Activated naive CD4-positive, alpha-beta T cell treated with anti-CD3 and anti-CD28 coated beads, Interleukin-2, amount 50 U/mL, for 16 hours (primary cell): ENCODE measurements around the gene DLGAP1.

Experiments
- DNase-seq: peaks from one replicate; pipeline ENCODE4 v3.0.0-alpha.2; 2020

The DLGAP1 gene

GRCh38 chr18:3924455-3924854 is 530.7 kb downstream of the DLGAP1 start:
- no peak for DNase-seq

- DNase-seq: no peak
Observed at GRCh38 chr18:3923750-3924149, 531.4 kb downstream of the DLGAP1 start.

GRCh38 chr18:3921826-3922225 is 533.3 kb downstream of the DLGAP1 start:
- DNase-seq: no peak

- no peak for DNase-seq
Observed at GRCh38 chr18:3920832-3921231, 534.3 kb downstream of the DLGAP1 start.

DNA sequence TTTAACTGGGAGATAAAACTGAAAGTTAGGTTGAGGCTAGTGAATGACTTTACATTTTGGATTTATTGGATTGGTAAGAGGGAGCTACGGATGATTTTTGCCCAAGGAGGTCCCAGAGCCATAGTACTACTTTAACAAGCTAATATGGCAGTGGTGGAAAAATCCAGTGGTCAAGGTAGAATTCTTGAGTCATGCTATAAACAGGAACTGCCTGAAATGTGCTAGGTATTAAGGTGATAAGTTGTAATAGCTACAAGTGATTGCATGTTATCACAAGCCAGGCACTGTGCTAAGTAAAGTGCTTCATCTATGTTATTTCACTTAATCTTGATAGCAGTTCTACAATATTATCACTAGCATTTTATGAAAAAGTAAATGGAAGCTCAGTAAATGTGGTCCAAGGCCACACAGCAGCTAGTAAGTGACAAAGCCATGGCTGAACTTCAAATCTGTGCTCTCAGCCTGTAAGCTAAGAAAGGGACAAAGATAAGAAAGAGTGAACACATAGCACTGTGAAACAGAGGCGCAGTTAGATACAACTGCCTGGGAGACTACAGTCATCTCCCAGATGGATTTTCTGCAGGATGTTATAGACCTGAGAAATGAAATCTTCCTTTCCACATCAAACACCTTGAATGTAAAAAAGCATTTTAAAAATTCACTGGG is 535.6 kb downstream of the DLGAP1 start:
- no peak for DNase-seq

DNA sequence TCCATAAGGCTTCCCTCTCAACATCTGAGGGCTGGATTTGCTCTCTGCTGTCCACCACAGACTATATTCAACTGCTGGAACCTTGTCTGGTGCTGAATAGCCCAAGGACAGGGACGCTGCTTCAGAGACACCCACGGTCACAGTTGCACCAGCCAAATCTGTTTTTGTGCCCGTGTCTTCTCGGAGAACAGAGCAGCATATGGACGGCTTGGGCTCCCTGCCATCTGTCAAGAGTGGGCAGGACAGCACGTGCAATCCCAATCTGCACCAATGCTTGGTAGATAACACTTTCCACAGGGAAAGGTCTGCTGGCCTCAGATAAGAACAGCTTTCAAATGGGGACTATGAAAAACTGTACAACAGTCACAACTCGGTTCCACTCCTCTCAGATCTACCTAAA is 539.0 kb downstream of the DLGAP1 start:
- no peak for DNase-seq

GRCh38 chr18:3914833-3915610 is 540.1 kb downstream of the DLGAP1 start:
- DNase-seq: no peak

DNA sequence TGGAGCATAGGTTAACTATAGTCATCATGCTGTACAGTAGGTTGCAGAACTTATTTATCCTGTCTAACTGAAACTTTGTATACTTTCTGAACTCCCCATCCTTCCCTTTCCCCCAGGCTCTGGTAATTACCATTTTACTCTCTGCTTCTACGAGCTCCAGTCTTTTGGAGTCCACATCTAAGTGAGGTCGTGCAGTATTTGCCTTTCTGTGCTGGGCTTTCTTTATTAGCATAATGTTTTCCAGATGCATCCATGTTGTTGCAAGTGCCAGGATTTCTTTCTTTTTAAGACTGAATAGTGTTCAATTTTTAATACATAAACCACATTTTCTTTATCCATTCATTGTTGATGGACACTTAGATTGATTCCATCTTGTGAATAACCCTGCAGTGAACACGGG is 541.0 kb downstream of the DLGAP1 start:
- no peak for DNase-seq

DNA sequence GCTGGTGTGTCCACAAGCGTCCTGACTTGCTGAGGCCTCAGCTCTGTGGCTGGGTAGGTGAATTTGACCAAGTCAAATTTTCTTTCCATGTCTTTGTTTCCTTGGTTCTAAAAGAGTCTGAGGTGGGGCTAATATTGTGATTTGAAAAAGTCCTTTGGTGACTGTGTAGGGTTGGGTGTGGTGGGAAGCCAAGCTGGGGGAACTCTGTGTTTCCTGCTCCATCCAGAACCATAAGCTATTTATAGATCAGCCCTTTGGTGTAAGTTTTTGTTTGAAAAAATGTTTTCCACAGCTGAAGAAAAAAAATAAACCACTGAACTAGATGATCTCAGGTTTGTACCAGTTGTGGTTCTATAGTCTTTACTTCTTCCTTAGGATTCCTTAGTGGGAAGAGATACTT is 542.4 kb downstream of the DLGAP1 start:
- DNase-seq: no peak

GRCh38 chr18:3911413-3911812 is 543.7 kb downstream of the DLGAP1 start:
- DNase-seq: no peak

GRCh38 chr18:3910512-3910911 is 544.6 kb downstream of the DLGAP1 start:
- no peak for DNase-seq

- DNase-seq: no peak
Observed at GRCh38 chr18:3907955-3908354, 547.2 kb downstream of the DLGAP1 start.

- no peak for DNase-seq
Observed at GRCh38 chr18:3906116-3906750, 548.9 kb downstream of the DLGAP1 start.

GRCh38 chr18:3903337-3903736 is 551.8 kb downstream of the DLGAP1 start:
- no peak for DNase-seq

DNA sequence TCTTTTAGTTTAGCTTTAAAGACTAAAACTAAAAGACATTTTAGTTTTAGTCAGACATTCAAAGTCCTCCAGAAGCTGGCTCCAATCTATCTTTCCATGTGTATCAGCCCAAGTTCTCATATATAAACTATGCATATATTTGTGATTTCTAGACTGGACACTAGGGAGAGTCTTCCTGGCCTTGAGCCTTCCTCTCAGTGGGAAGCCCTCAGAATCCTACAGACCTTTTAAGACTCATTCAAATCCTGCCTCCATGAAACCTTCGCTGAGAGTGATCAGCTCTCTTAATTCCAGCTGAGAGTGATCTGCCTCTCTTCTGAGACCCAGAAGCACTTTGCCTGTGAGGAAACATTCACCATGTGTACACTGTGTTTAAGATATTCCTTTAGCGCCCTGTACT is 552.4 kb downstream of the DLGAP1 start:
- DNase-seq: no peak

DNA sequence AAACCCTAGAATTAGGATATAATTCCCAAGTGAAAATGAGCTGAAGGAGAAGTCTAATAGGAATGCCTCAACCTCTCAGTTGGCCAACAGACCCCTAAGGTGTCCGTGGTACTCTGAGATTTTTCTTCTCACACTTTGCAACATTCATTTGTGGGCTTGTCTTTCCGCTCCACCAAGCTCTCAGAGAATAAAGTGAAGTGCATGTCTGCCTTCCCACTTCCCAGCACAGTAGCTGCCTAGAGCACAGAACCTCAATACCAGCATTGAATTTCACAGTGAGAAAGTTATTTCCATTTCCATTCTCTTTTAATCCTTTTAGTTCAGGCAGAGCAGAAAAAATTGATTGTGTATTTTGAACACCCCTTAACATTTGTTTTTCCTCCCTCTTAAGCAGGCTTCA is 553.3 kb downstream of the DLGAP1 start:
- no peak for DNase-seq

GRCh38 chr18:3901042-3901441 is 554.1 kb downstream of the DLGAP1 start:
- no peak for DNase-seq

GRCh38 chr18:3900327-3900726 is 554.8 kb downstream of the DLGAP1 start:
- DNase-seq: no peak

- no peak for DNase-seq
Observed at GRCh38 chr18:3898861-3899613, 556.1 kb downstream of the DLGAP1 start.

DNA sequence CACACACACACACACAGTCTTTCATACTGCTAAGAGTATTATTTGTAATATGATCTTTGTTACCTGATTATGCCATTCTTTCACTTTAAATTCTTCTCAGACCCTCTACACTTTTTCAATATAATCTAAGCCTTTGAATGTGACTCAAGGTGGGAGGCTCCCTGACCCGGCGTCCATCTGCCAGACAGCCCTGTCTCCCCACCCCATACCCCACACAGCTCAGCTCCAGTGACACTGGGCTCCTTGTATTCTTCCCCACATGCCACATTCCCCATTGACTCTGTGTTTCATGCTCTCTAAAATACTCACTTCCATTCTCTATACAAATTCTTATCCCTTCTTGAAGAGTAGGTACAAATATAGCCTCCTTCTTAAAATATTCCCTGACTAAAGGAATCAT is 563.0 kb downstream of the DLGAP1 start:
- DNase-seq: no peak

GRCh38 chr18:3891245-3891644 is 563.9 kb downstream of the DLGAP1 start:
- DNase-seq: no peak

GRCh38 chr18:3889803-3890202 is 565.3 kb downstream of the DLGAP1 start:
- DNase-seq: no peak

DNA sequence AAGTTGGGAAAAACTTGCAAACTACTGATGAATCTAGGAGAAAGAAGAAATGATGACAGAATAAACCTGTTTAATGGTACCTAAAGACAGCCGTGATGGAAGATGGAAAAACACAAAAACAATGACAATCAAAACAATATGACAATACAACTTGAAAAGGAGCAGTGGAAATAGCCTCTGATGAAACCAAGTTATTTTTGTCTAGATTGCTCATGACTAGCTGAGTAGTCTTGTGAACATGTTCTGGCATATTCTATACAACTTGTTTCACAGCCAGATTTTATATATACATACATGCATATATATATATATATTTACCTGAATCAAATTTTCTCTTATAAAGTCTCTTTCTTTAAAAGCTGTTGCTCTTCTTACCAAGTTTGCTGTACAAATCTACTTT is 566.0 kb downstream of the DLGAP1 start:
- no peak for DNase-seq
